HCT116 (cell line): ENCODE data around the gene SPPL2B. TPM values are rescaled to one million over a fixed set of nuclear protein-coding genes. Genes with fewer than 3 reads are reported as not detected.
"Not testable (repeated sequence)": the region's sequence is repeated elsewhere in the genome, so short reads cannot be mapped to it uniquely, and the experiment has no call there.

Source experiments
- ATAC-seq: fragments of 200-7000 bp; cut with Tn5 transposase; 2 replicates; pipeline ENCODE4 v1.9.1; 2020; ENCODE audit warnings: mild to moderate bottlenecking, moderate library complexity
- BruUV-seq: library from RNA; stranded (reverse); fragments of 400-500 nt; replicated peaks from 2 replicates; lab custom pipeline; 2021; lab: Mats Ljungman, UMichigan
- CTCF ChIA-PET: fragments of 300-600 bp; sonication (Branson Sonifier 250); formaldehyde crosslinking; loops from one replicate; lab custom pipeline; 2021; ENCODE audit warnings: antibody characterized with exemption; lab: Charles Lee
- POLR2A ChIA-PET: fragments of 300-600, 350-600 bp; sonication (Branson Sonifier 250); formaldehyde crosslinking; loops from one replicate; lab custom pipeline; 2021; ENCODE audit warnings: antibody characterized with exemption; lab: Charles Lee
- RAD21 ChIA-PET, 2 experiments: fragments of 300-600 bp; sonication (Branson Sonifier 250); formaldehyde crosslinking; loops; one replicate each; lab custom pipeline; 2023; ENCODE audit warnings: low total read pairs in 2 of 2; ENCODE audit not compliant: uncharacterized antibody in 2 of 2, unreplicated experiment in 2 of 2, low non-redundant PET in 1 of 2; lab: Charles Lee
- DNase-seq: peaks from one replicate; pipeline ENCODE4 v3.0.0-alpha.2; 2010; ENCODE audit warnings: low read depth, low spot score
- H2AFZ ChIP-seq: fragments of 200-600 bp; shearing (Covaris generic), sonication (generic); 2 replicates; pipeline ENCODE4 v1.6.1; 2017; ENCODE audit warnings: low read depth, mixed run types, mixed read lengths, antibody characterized with exemption, low read length; ENCODE audit not compliant: poor library complexity, severe bottlenecking
- H3K27ac ChIP-seq: 2 replicates; pipeline ENCODE4 v1.5.1; 2012; ENCODE audit warnings: low read depth, low read length
- H3K27me3 ChIP-seq: fragments of 200-600 bp; sonication (generic); 2 replicates; pipeline ENCODE4 v1.6.1; 2016; ENCODE audit warnings: mixed run types, low read length, mixed read lengths; ENCODE audit not compliant: insufficient read depth
- H3K36me3 ChIP-seq, 2 experiments: fragments of 200-500 bp in 1 of 2; fragments of 200-600 bp in 1 of 2; sonication (Bioruptor generic) in 1 of 2; sonication (generic) in 1 of 2; 2 replicates each; pipeline versions ENCODE4 v1.5.1 to v1.6.1; 2014 to 2016; ENCODE audit warnings: low read length in 2 of 2, inconsistent platforms in 1 of 2, mixed read lengths in 1 of 2, mixed run types in 1 of 2; ENCODE audit not compliant: insufficient read depth in 2 of 2, control insufficient read depth in 1 of 2
- H3K4me1 ChIP-seq, 2 experiments: fragments of 200-600 bp in 1 of 2; sonication (generic) in 1 of 2; 2 replicates each; pipeline versions ENCODE4 v1.5.1 to v1.6.1; 2012 to 2017; ENCODE audit warnings: low read length in 2 of 2, inconsistent platforms in 1 of 2, mild to moderate bottlenecking in 1 of 2, mixed read lengths in 1 of 2, mixed run types in 1 of 2, moderate library complexity in 1 of 2; ENCODE audit not compliant: insufficient read depth in 2 of 2, control insufficient read depth in 1 of 2
- H3K4me2 ChIP-seq: fragments of 200-600 bp; sonication (generic); 2 replicates; pipeline ENCODE4 v1.6.1; 2017; ENCODE audit warnings: mixed run types, low read length, mixed read lengths
- H3K4me3 ChIP-seq, 2 experiments: fragments of 200-600 bp in 1 of 2; sonication (generic) in 1 of 2; replicated peaks in 1 of 2; 2 replicates each; pipeline ENCODE4 v1.5.1; 2011 to 2016; ENCODE audit warnings: low read length in 2 of 2, control low read depth in 1 of 2, low read depth in 1 of 2, mild to moderate bottlenecking in 1 of 2, mixed read lengths in 1 of 2, mixed run types in 1 of 2
- H3K79me2 ChIP-seq: fragments of 200-600 bp; sonication (generic); 2 replicates; pipeline ENCODE4 v1.6.1; 2017; ENCODE audit warnings: mild to moderate bottlenecking, mixed run types, low read length, moderate library complexity, mixed read lengths; ENCODE audit not compliant: insufficient read depth
- H3K9ac ChIP-seq: fragments of 200-600 bp; sonication (generic); 2 replicates; pipeline ENCODE4 v1.6.1; 2016; ENCODE audit warnings: low read length, mixed read lengths
- H3K9me2 ChIP-seq: fragments of 200-600 bp; sonication (generic), shearing (Covaris generic); 2 replicates; pipeline ENCODE4 v1.6.1; 2017; ENCODE audit warnings: mixed run types, mild to moderate bottlenecking, moderate library complexity; ENCODE audit not compliant: insufficient read depth
- H3K9me3 ChIP-seq, 2 experiments: fragments of 200-500 bp in 1 of 2; fragments of 200-600 bp in 1 of 2; sonication (Bioruptor generic) in 1 of 2; sonication (generic) in 1 of 2; 2 replicates each; pipeline ENCODE4 v1.6.1; 2014 to 2017; ENCODE audit warnings: low read length in 2 of 2, mixed read lengths in 2 of 2, inconsistent platforms in 1 of 2, low read depth in 1 of 2, mild to moderate bottlenecking in 1 of 2, mixed run types in 1 of 2, moderate library complexity in 1 of 2; ENCODE audit not compliant: control insufficient read depth in 1 of 2, insufficient read depth in 1 of 2
- H4K20me1 ChIP-seq: fragments of 200-600 bp; sonication (generic), shearing (Covaris generic); 2 replicates; pipeline ENCODE4 v1.6.1; 2017; ENCODE audit warnings: mixed run types, mild to moderate bottlenecking, moderate library complexity; ENCODE audit not compliant: insufficient read depth
- CTCF ChIP-seq, 3 experiments: fragments of 200-600 bp in 1 of 3; sonication (generic) in 1 of 3; IDR thresholded peaks in 2 of 3; conservative IDR thresholded peaks in 1 of 3; 2 replicates each; pipeline ENCODE4 v1.5.1; 2012 to 2017; ENCODE audit warnings: low read depth in 2 of 3, low read length in 2 of 3, antibody characterized with exemption in 1 of 3, borderline replicate concordance in 1 of 3, control low read depth in 1 of 3, mild to moderate bottlenecking in 1 of 3, mixed read lengths in 1 of 3, mixed run types in 1 of 3, moderate library complexity in 1 of 3; ENCODE audit not compliant: insufficient read depth in 1 of 3
- EGR1 ChIP-seq: IDR thresholded peaks from 2 replicates; pipeline ENCODE4 v1.6.1; 2012; ENCODE audit warnings: low read depth
- ELF1 ChIP-seq: IDR thresholded peaks from 2 replicates; pipeline ENCODE4 v1.6.1; 2012; ENCODE audit warnings: low read depth, borderline replicate concordance
- EZH2 ChIP-seq: fragments of 200-600 bp; sonication (generic); IDR thresholded peaks from 2 replicates; pipeline ENCODE4 v1.6.1; 2017; ENCODE audit warnings: antibody characterized with exemption, mixed run types
- FOSL1 ChIP-seq: IDR thresholded peaks from 2 replicates; pipeline ENCODE4 v1.6.1; 2012; ENCODE audit warnings: low read depth
- POLR2AphosphoS5 ChIP-seq: IDR thresholded peaks from 2 replicates; pipeline ENCODE4 v1.6.1; 2011; ENCODE audit warnings: mild to moderate bottlenecking, low read depth, low read length, moderate library complexity
- REST ChIP-seq: IDR thresholded peaks from 2 replicates; pipeline ENCODE4 v1.6.1; 2012; ENCODE audit warnings: low read depth
- intact Hi-C: fragments of 100-400 bp; cut with micrococcal nuclease; formaldehyde crosslinking; loops from 2 replicates; pipeline ENCODE4 v1.10.0; 2022
- total RNA-seq: library from RNA; stranded (reverse); gene quantifications from one replicate; pipeline ENCODE4 v1.2.1, GENCODE V29; 2021; ENCODE audit not compliant: unreplicated experiment
- TF ChIP-seq, protein P1 (sequence below): IDR thresholded peaks from 2 replicates; pipeline ENCODE4 v1.6.1; 2012
- TF ChIP-seq, protein P2 (sequence below): IDR thresholded peaks from 2 replicates; pipeline ENCODE4 v1.6.1; 2011; ENCODE audit warnings: mild to moderate bottlenecking, low read length, moderate library complexity; ENCODE audit not compliant: insufficient replicate concordance; ENCODE audit errors: extremely low read depth

SPPL2B gene
- total RNA-seq, 1 experiment from 2014 or later: 83.1 TPM

DNA sequence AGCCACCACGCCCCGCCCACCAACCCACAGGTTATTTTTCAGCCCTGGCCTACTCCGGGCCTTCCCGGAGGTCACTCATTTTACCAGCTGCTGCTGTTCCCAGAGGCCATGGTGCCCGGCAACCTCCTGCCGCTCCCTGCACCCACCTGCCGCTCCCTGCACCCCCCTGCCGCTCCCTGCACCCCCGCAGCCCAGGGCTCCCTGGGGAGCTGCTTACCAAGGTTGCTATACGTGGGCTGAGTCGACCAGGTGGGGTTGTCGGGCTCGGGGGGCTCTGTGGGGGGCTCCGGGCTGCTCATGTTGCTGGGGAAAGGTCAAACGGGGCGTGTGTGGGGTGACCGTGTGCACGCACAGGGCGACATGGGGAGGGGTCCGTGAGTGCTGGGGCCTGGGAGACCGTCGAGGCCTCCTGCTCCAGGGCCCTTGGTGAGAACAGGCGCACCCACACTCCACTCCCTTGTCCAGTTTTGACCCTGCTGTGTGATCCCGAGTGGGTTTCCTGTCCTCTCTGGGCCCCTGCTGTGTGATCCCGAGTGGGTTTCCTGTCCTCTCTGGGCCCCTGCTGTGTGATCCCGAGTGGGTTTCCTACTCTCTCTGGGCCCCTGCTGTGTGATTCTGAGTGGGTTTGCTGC, 47.7 kb upstream of the SPPL2B start:
- ChIA-PET POLR2A (interaction anchor here (1.1 kb wide), 1 partner anchor 104 kb away, joined by 3 read pairs; no protein-coding TSS in a partner anchor), CTCF (no interaction called here), RAD21 (no interaction called here)
- ATAC-seq (no peak), DNase-seq (no peak)
- no peaks in the 10 kb centered on the region for H3K9me2 ChIP-seq
- no peaks in the 10 kb centered on the region for H4K20me1 ChIP-seq
- no peaks in the 10 kb centered on the region for H3K9me3 ChIP-seq
- intact Hi-C loops: no loop called here
- H3K4me3 ChIP-seq: no peak overlapping the region
- no peak for TF ChIP-seq REST
- TF ChIP-seq CTCF (IDR thresholded peaks at IDR 0.05 in 2 of 3, conservative IDR thresholded peaks at IDR 0.05 in 1 of 3; ENCODE audit: borderline replicate concordance in 1 of 3, insufficient read depth in 1 of 3, low read depth in 2 of 3, low read length in 2 of 3): no peak
- no peak for TF ChIP-seq ELF1
- TF ChIP-seq EGR1: no peak
- no peak for TF ChIP-seq FOSL1
- TF ChIP-seq, protein P1, sequence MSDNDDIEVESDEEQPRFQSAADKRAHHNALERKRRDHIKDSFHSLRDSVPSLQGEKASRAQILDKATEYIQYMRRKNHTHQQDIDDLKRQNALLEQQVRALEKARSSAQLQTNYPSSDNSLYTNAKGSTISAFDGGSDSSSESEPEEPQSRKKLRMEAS: no peak
- no peak for TF ChIP-seq POLR2AphosphoS5
- TF ChIP-seq EZH2: no peak
- TF ChIP-seq, protein P2, sequence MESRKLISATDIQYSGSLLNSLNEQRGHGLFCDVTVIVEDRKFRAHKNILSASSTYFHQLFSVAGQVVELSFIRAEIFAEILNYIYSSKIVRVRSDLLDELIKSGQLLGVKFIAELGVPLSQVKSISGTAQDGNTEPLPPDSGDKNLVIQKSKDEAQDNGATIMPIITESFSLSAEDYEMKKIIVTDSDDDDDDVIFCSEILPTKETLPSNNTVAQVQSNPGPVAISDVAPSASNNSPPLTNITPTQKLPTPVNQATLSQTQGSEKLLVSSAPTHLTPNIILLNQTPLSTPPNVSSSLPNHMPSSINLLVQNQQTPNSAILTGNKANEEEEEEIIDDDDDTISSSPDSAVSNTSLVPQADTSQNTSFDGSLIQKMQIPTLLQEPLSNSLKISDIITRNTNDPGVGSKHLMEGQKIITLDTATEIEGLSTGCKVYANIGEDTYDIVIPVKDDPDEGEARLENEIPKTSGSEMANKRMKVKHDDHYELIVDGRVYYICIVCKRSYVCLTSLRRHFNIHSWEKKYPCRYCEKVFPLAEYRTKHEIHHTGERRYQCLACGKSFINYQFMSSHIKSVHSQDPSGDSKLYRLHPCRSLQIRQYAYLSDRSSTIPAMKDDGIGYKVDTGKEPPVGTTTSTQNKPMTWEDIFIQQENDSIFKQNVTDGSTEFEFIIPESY: no peak
- H2AFZ ChIP-seq: no peak overlapping the region
- H3K79me2 ChIP-seq: no peaks in the 10 kb centered on the region
- H3K27ac ChIP-seq: no peak overlapping the region
- H3K36me3 ChIP-seq: no peaks in the 10 kb centered on the region
- BruUV-seq: no TSS peak
- no peak overlapping the region for H3K9ac ChIP-seq
- H3K4me2 ChIP-seq: no peak overlapping the region
- no peaks in the 10 kb centered on the region for H3K27me3 ChIP-seq
- peaks cover 0 to 12% of the 10 kb centered on the region in 2 experiments; a peak in 2 of 4 replicates for H3K4me1 ChIP-seq

DNA sequence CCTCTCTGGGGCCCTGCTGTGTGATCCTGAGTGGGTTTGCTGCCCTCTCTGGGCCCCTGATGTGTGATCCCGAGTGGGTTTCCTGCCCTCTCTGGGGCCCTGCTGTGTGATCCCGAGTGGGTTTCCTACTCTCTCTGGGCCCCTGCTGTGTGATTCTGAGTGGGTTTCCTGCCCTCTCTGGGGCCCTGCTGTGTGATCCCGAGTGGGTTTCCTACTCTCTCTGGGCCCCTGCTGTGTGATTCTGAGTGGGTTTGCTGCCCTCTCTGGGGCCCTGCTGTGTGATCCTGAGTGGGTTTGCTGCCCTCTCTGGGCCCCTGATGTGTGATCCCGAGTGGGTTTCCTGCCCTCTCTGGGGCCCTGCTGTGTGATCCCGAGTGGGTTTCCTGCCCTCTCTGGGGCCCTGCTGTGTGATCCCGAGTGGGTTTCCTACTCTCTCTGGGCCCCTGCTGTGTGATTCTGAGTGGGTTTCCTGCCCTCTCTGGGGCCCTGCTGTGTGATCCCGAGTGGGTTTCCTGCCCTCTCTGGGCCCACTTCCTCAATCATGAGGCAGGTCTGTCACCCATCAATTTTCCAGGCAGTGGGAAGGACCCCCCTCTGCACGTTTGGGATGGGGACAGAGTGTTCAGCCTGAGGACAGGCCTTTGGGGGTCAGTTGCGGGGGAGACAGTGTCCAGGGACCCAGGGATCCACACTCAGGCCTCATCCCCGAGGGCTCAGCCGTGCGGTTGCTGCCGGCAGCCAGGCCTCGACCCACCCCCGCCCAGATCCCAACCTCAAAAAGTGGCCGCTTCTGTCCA, 47.0 kb upstream of the SPPL2B start:
- H2AFZ ChIP-seq, CTCF ChIA-PET, intact Hi-C loops, H3K4me2 ChIP-seq, H3K36me3 ChIP-seq, DNase-seq, H3K9ac ChIP-seq, POLR2A ChIA-PET, H3K9me3 ChIP-seq, RAD21 ChIA-PET, ATAC-seq, H4K20me1 ChIP-seq, H3K9me2 ChIP-seq, H3K79me2 ChIP-seq, H3K4me3 ChIP-seq, BruUV-seq, H3K27me3 ChIP-seq, H3K27ac ChIP-seq, H3K4me1 ChIP-seq: not testable (repeated sequence)
